ENCODE data around the gene MGAT3.

Gene MGAT3

GRCh38 chr22:39416319-39416718 lies 40.5 kb upstream of the MGAT3 start:
- no peak overlapping the region for H3K4me3 ChIP-seq (ENCODE audit: low read length in 2 of 2)
- peaks cover 56% of the 10 kb centered on the region in 2 donors for H3K36me3 ChIP-seq (ENCODE audit: control insufficient read depth in 2 of 2, insufficient read depth in 2 of 2, low read length in 2 of 2)
- no peaks in the 10 kb centered on the region for H3K4me1 ChIP-seq (ENCODE audit: control insufficient read depth, insufficient read depth, low read length)
- H3K27me3 ChIP-seq (ENCODE audit: control insufficient read depth in 1 of 2, insufficient read depth in 2 of 2, low read length in 2 of 2) = no peaks in the 10 kb centered on the region
- no peaks in the 10 kb centered on the region for H3K9me3 ChIP-seq (ENCODE audit: control insufficient read depth in 2 of 2, low read length in 2 of 2)
- no peak overlapping the region for H3K27ac ChIP-seq (ENCODE audit: low read length)
- H3K9ac ChIP-seq (ENCODE audit: low read length in 2 of 2) = no peak overlapping the region

GRCh38 chr22:39417641-39418040 lies 39.2 kb upstream of the MGAT3 start:
- no peaks in the 10 kb centered on the region for H3K4me1 ChIP-seq (ENCODE audit: control insufficient read depth, insufficient read depth, low read length)
- H3K9me3 ChIP-seq (ENCODE audit: control insufficient read depth in 2 of 2, low read length in 2 of 2) = no peaks in the 10 kb centered on the region
- H3K4me3 ChIP-seq (ENCODE audit: low read length in 2 of 2) = no peak overlapping the region
- H3K27me3 ChIP-seq (ENCODE audit: control insufficient read depth in 1 of 2, insufficient read depth in 2 of 2, low read length in 2 of 2) = no peaks in the 10 kb centered on the region
- no peak overlapping the region for H3K27ac ChIP-seq (ENCODE audit: low read length)
- H3K36me3 ChIP-seq (ENCODE audit: control insufficient read depth in 2 of 2, insufficient read depth in 2 of 2, low read length in 2 of 2) = peaks cover 61 to 66% of the 10 kb centered on the region in 2 donors
- no peak overlapping the region for H3K9ac ChIP-seq (ENCODE audit: low read length in 2 of 2)

- Histone ChIP-seq H3K27ac (ENCODE audit: low read length) (no peak overlapping the region), H3K4me1 (ENCODE audit: control insufficient read depth, insufficient read depth, low read length) (no peaks in the 10 kb centered on the region), H3K4me3 (ENCODE audit: low read length in 2 of 2) (no peak overlapping the region), H3K9me3 (ENCODE audit: control insufficient read depth in 2 of 2, low read length in 2 of 2) (no peaks in the 10 kb centered on the region), H3K27me3 (ENCODE audit: control insufficient read depth in 1 of 2, insufficient read depth in 2 of 2, low read length in 2 of 2) (no peaks in the 10 kb centered on the region), H3K9ac (ENCODE audit: low read length in 2 of 2) (no peak overlapping the region), H3K36me3 (ENCODE audit: control insufficient read depth in 2 of 2, insufficient read depth in 2 of 2, low read length in 2 of 2) (peaks cover 62 to 69% of the 10 kb centered on the region in 2 donors)
Measured at GRCh38 chr22:39418696-39419095, 38.1 kb upstream of the MGAT3 start.

- Histone ChIP-seq H3K36me3 (ENCODE audit: control insufficient read depth in 2 of 2, insufficient read depth in 2 of 2, low read length in 2 of 2) (peaks cover 66 to 69% of the 10 kb centered on the region in 2 donors), H3K4me3 (ENCODE audit: low read length in 2 of 2) (no peak overlapping the region), H3K9me3 (ENCODE audit: control insufficient read depth in 2 of 2, low read length in 2 of 2) (no peaks in the 10 kb centered on the region), H3K27ac (ENCODE audit: low read length) (no peak overlapping the region), H3K4me1 (ENCODE audit: control insufficient read depth, insufficient read depth, low read length) (no peaks in the 10 kb centered on the region), H3K27me3 (ENCODE audit: control insufficient read depth in 1 of 2, insufficient read depth in 2 of 2, low read length in 2 of 2) (no peaks in the 10 kb centered on the region), H3K9ac (ENCODE audit: low read length in 2 of 2) (no peak overlapping the region)
Measured at GRCh38 chr22:39419096-39419495, 37.7 kb upstream of the MGAT3 start.

- Histone ChIP-seq H3K4me3 (ENCODE audit: low read length in 2 of 2) (no peak overlapping the region), H3K9ac (ENCODE audit: low read length in 2 of 2) (no peak overlapping the region), H3K9me3 (ENCODE audit: control insufficient read depth in 2 of 2, low read length in 2 of 2) (no peaks in the 10 kb centered on the region), H3K4me1 (ENCODE audit: control insufficient read depth, insufficient read depth, low read length) (no peaks in the 10 kb centered on the region), H3K27me3 (ENCODE audit: control insufficient read depth in 1 of 2, insufficient read depth in 2 of 2, low read length in 2 of 2) (no peaks in the 10 kb centered on the region), H3K36me3 (ENCODE audit: control insufficient read depth in 2 of 2, insufficient read depth in 2 of 2, low read length in 2 of 2) (peaks cover 66 to 73% of the 10 kb centered on the region in 2 donors), H3K27ac (ENCODE audit: low read length) (no peak overlapping the region)
Measured at GRCh38 chr22:39419911-39420310, 36.9 kb upstream of the MGAT3 start.

- Histone ChIP-seq H3K4me3 (ENCODE audit: low read length in 2 of 2) (no peak overlapping the region), H3K9ac (ENCODE audit: low read length in 2 of 2) (no peak overlapping the region), H3K36me3 (ENCODE audit: control insufficient read depth in 2 of 2, insufficient read depth in 2 of 2, low read length in 2 of 2) (peaks cover 57 to 65% of the 10 kb centered on the region in 2 donors), H3K4me1 (ENCODE audit: control insufficient read depth, insufficient read depth, low read length) (no peaks in the 10 kb centered on the region), H3K9me3 (ENCODE audit: control insufficient read depth in 2 of 2, low read length in 2 of 2) (no peaks in the 10 kb centered on the region), H3K27ac (ENCODE audit: low read length) (no peak overlapping the region), H3K27me3 (ENCODE audit: control insufficient read depth in 1 of 2, insufficient read depth in 2 of 2, low read length in 2 of 2) (no peaks in the 10 kb centered on the region)
Measured at GRCh38 chr22:39421691-39422090, 35.1 kb upstream of the MGAT3 start.

GRCh38 chr22:39422101-39422500 lies 34.7 kb upstream of the MGAT3 start:
- H3K4me3 ChIP-seq (ENCODE audit: low read length in 2 of 2) = no peak overlapping the region
- peaks cover 57 to 65% of the 10 kb centered on the region in 2 donors for H3K36me3 ChIP-seq (ENCODE audit: control insufficient read depth in 2 of 2, insufficient read depth in 2 of 2, low read length in 2 of 2)
- H3K27me3 ChIP-seq (ENCODE audit: control insufficient read depth in 1 of 2, insufficient read depth in 2 of 2, low read length in 2 of 2) = no peaks in the 10 kb centered on the region
- H3K4me1 ChIP-seq (ENCODE audit: control insufficient read depth, insufficient read depth, low read length) = no peaks in the 10 kb centered on the region
- no peak overlapping the region for H3K27ac ChIP-seq (ENCODE audit: low read length)
- H3K9me3 ChIP-seq (ENCODE audit: control insufficient read depth in 2 of 2, low read length in 2 of 2) = no peaks in the 10 kb centered on the region
- no peak overlapping the region for H3K9ac ChIP-seq (ENCODE audit: low read length in 2 of 2)

GRCh38 chr22:39422721-39423120 lies 34.1 kb upstream of the MGAT3 start:
- no peaks in the 10 kb centered on the region for H3K9me3 ChIP-seq (ENCODE audit: control insufficient read depth in 2 of 2, low read length in 2 of 2)
- H3K4me1 ChIP-seq (ENCODE audit: control insufficient read depth, insufficient read depth, low read length) = no peaks in the 10 kb centered on the region
- H3K27ac ChIP-seq (ENCODE audit: low read length) = no peak overlapping the region
- no peak overlapping the region for H3K4me3 ChIP-seq (ENCODE audit: low read length in 2 of 2)
- no peaks in the 10 kb centered on the region for H3K27me3 ChIP-seq (ENCODE audit: control insufficient read depth in 1 of 2, insufficient read depth in 2 of 2, low read length in 2 of 2)
- peaks cover 61 to 68% of the 10 kb centered on the region in 2 donors for H3K36me3 ChIP-seq (ENCODE audit: control insufficient read depth in 2 of 2, insufficient read depth in 2 of 2, low read length in 2 of 2)
- no peak overlapping the region for H3K9ac ChIP-seq (ENCODE audit: low read length in 2 of 2)

GRCh38 chr22:39423976-39424375 lies 32.8 kb upstream of the MGAT3 start:
- H3K9me3 ChIP-seq (ENCODE audit: control insufficient read depth in 2 of 2, low read length in 2 of 2) = no peaks in the 10 kb centered on the region
- H3K27me3 ChIP-seq (ENCODE audit: control insufficient read depth in 1 of 2, insufficient read depth in 2 of 2, low read length in 2 of 2) = no peaks in the 10 kb centered on the region
- H3K9ac ChIP-seq (ENCODE audit: low read length in 2 of 2) = no peak overlapping the region
- no peak overlapping the region for H3K4me3 ChIP-seq (ENCODE audit: low read length in 2 of 2)
- H3K27ac ChIP-seq (ENCODE audit: low read length) = no peak overlapping the region
- peaks cover 55 to 68% of the 10 kb centered on the region in 2 donors for H3K36me3 ChIP-seq (ENCODE audit: control insufficient read depth in 2 of 2, insufficient read depth in 2 of 2, low read length in 2 of 2)
- no peaks in the 10 kb centered on the region for H3K4me1 ChIP-seq (ENCODE audit: control insufficient read depth, insufficient read depth, low read length)

GRCh38 chr22:39426380-39427043 lies 30.3 kb upstream of the MGAT3 start:
- Histone ChIP-seq H3K4me3 (ENCODE audit: low read length in 2 of 2) (no peak overlapping the region), H3K4me1 (ENCODE audit: control insufficient read depth, insufficient read depth, low read length) (peaks cover 12% of the 10 kb centered on the region), H3K27me3 (ENCODE audit: control insufficient read depth in 1 of 2, insufficient read depth in 2 of 2, low read length in 2 of 2) (no peaks in the 10 kb centered on the region), H3K9me3 (ENCODE audit: control insufficient read depth in 2 of 2, low read length in 2 of 2) (no peaks in the 10 kb centered on the region), H3K9ac (ENCODE audit: low read length in 2 of 2) (no peak overlapping the region), H3K36me3 (ENCODE audit: control insufficient read depth in 2 of 2, insufficient read depth in 2 of 2, low read length in 2 of 2) (peaks cover 47 to 54% of the 10 kb centered on the region in 2 donors), H3K27ac (ENCODE audit: low read length) (no peak overlapping the region)

- Histone ChIP-seq H3K9ac (ENCODE audit: low read length in 2 of 2) (no peak overlapping the region), H3K27me3 (ENCODE audit: control insufficient read depth in 1 of 2, insufficient read depth in 2 of 2, low read length in 2 of 2) (no peaks in the 10 kb centered on the region), H3K4me3 (ENCODE audit: low read length in 2 of 2) (no peak overlapping the region), H3K27ac (ENCODE audit: low read length) (no peak overlapping the region), H3K36me3 (ENCODE audit: control insufficient read depth in 2 of 2, insufficient read depth in 2 of 2, low read length in 2 of 2) (peaks cover 49% of the 10 kb centered on the region in 2 donors), H3K4me1 (ENCODE audit: control insufficient read depth, insufficient read depth, low read length) (peaks cover 17% of the 10 kb centered on the region), H3K9me3 (ENCODE audit: control insufficient read depth in 2 of 2, low read length in 2 of 2) (no peaks in the 10 kb centered on the region)
Measured at GRCh38 chr22:39427751-39428596, 28.8 kb upstream of the MGAT3 start.
